A172 (cell line): ENCODE data around the gene ANK3. TPM values are rescaled to one million over a fixed set of nuclear protein-coding genes. Genes with fewer than 3 reads are reported as not detected.
A peak's percentile ranks its signal among the peaks of the same experiment; 100 is the strongest.

Experiments used
- DNase-seq: peaks from one replicate; pipeline ENCODE4 v3.0.0-alpha.2; 2015; ENCODE audit warnings: low spot score
- total RNA-seq: library from RNA; depleted of rRNA; stranded (reverse); fragments of >200 nt; shearing (Covaris generic); gene quantifications from 2 replicates; pipeline ENCODE4 v1.2.3, GENCODE V29; 2014

ANK3 gene
- total RNA-seq, 1 experiment from 2014 or later: 9.0 TPM

DNA sequence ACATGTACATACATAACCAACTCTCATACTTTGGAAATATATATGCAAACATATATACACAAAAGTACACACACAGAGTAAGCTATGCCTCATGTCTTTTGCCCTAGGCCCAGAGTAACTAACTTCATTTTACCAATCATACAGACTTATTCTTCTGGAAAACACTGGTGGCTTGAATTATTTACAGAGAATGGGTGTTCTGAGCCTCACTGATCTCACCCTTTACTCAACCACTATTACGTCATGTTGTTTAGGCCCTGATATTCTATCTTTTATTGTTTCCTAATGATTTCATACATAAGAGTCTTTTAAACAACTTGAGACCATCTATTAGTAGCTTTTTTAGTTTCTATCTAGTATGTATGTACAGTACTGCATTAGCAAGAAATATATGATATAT, 43.0 kb downstream of the ANK3 start:
- no peak for DNase-seq

DNA sequence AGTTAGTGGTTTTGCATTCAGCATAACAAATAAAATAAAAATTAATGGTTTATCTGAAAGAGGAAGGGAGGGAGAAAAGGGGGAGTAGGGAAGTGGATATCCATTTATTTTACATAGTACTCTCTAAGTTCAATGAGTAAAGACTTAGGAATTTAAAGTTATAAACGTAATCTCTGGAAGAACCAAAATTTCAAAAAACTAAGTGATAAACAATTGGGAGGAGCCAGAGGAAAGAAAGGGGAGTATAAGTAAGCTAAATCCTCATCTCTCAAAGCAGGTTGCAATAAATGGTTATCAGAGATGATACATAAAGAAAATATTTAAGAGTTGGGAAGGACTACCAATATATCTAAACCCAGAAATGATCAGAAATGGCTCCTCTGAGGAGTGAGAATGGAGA, 46.4 kb downstream of the ANK3 start:
- peak; percentile 8 for DNase-seq

DNA sequence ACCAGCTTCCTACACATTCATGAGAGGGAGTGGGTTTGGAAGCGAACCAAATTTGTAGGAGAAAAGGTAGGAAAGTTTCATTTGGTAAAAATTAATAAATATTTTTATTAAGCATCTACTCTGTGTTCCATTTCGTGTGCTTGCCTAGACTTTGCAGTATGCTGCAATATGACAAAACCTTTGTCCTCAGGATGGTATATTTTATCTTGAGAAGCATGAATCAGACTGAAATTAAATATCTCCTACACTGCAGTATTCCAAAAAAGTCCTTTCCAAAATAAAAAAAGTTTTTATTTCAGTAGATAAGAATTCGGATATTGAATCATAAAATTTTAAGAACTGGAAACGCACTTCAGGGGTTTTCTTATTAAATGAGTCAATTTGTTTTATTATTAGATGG, 47.7 kb downstream of the ANK3 start:
- DNase-seq: no peak

DNA sequence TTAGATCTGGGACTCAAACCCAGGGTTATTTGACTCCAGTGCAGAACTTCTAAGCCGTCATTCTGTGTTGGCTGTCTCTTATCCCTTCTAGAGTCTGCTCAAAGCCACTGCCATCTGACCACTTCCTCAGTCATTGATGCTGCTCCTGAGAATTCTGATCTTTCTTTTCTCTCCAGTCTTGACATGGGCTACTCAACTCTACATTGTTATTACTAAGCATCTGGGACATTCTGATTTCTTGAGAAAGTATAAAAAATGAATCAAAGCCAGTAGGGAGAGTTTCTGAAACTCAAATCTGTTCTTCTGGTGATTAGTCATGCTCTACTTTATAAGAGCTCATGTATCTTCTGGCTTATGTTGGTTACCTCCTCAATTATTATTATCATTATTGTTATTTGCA, 48.7 kb downstream of the ANK3 start:
- DNase-seq: no peak

DNA sequence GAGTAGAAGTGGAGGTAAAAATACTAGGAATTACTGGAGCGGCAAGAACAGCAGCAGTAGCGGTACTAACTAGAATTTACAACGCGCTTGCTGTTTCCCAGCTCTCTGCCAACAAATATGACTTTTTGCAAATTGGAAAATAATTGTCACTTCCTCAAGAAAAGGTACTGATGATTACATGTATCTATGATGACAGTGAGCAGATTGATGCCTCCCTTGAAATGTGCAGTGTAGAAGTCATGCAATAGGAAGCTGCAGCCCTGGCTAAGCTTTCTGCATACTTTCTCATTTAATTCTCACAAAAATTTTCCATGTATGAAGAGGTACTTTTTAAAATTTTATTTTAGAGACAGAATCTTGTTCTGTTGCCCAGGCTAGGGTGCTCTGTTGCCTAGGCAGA, 49.9 kb downstream of the ANK3 start:
- DNase-seq: no peak

DNA sequence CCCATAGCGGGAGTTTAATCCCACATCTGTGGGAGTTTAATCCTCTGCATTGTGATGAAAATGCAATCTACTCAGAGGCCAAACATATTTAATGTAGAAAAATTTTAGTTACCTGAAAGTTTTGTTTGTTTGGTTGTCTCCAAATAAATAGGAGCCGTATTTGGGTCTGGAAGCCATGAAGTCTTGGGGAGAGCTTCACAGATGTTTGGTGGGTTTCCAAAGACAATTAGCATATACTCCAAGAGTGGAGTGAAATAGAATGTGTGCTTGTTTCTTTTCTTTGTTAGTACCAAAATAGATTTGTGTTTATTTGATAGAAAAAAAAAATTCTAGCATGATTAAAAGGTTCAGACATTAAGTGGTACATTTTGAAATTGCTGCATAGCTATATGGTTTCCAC, 50.9 kb downstream of the ANK3 start:
- DNase-seq: no peak

DNA sequence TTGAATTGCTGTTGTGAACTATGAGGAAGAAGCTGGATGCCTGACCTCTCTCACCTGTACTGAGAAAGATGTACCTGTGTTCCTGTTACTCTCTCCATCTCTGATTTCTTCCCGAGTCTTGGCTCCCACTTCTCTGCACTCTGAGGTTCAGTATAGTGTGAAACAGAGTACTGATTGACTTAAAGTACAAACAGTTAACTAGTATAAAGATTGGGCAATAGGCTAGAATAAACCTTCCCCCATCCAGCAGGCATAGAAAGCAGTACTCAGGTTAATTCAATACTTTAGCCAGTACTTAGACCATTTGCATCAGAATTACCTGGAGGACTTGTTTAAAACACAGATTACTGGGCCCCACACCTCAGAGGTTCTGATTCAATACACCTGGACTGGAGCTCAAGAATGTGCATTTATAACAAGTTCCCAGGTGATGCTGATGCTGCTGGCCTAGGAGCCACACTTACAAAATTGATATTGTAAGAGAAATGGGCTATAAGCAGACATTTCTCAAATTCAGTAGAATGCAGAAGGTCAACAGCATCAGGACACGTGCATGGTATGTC, 51.6 kb downstream of the ANK3 start:
- no peak for DNase-seq

DNA sequence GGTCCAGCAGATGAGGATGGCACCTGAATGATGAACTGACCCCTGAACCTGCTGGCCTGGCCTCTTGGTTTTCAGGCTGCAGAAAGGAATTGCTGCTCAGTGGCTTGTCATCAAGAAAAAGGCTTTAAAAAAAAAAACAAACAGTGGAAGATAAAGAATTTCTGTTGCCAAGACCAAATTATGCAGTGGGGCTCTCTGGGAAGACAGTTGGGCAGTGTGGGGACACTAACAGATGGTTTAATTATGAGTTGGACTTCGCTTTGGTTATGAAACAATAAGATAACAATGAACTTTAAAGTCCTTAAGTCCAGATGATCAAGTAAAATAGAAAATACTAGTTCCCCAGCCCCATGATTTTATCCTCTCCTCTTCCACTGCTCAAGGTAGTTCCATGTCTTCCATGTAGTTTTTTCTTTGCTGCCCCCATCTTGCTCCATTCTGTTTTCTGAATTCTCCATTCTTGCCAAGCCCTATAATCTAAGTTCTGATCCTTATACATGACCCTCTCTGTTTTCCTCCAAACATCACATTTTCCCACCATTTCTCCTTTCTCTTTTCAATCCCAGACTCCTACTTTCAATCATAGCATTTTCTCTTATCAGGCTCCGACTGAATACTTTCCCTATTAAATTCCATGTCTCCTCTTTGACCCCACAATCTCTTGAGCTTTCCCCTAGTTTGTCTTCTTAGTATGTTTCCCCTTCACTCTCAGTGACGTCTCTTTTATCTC, 52.6 kb downstream of the ANK3 start:
- DNase-seq: no peak

DNA sequence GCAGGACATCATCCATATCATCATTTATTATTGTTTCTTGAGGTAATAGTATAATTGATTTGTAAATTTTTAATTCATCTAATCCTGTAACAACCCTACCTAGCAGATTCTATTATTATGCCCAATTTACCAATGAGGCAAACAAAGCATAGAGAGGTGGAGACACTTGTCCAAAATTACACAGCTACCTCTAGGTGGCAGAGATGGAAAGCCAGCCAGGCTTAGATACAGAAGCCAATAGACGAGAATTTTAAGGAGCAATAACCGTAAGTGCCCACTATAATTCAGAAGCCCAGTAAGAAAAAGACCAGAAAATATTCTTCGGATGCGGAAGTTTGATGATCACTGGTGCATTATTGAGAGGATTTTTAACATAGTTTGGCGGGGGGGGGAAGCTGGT, 54.0 kb downstream of the ANK3 start:
- DNase-seq: no peak

DNA sequence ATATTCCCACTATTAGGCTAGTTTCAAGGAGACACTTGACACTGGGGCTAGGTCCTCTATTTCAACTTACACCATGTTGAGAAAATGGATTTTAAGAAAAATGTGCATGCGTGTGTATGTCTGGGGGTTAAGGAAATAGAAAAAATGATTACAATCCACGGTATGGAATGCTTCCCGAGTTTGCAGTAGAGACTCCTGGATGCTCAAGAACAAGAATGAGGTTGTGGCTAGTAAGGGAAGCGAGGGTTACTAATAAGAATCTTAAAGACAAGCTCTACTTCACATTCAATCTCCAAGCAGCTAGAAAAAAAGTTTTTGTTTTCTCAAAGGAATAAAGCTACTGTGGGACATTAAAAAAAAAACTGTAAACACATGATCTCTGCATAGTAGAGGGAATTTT, 54.7 kb downstream of the ANK3 start:
- DNase-seq: no peak

DNA sequence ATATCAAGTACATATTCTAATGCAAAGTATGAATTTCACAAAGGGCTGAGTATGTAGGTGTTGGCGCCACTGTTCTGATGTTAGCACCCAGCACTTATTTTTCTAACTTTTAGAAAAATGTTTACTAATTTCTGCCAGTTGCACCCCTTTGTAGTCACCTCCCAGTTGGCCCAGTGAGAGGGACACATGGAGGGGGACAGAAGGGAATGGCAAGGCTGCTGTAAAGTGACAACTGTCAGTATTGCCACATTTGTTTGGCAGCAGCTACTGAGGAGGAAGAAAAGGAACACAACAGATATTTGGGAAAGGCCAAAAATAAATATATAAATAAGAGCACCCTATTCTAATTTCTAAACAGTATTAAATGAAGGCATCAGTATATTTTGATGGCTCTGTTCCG, 57.3 kb downstream of the ANK3 start:
- DNase-seq: no peak

DNA sequence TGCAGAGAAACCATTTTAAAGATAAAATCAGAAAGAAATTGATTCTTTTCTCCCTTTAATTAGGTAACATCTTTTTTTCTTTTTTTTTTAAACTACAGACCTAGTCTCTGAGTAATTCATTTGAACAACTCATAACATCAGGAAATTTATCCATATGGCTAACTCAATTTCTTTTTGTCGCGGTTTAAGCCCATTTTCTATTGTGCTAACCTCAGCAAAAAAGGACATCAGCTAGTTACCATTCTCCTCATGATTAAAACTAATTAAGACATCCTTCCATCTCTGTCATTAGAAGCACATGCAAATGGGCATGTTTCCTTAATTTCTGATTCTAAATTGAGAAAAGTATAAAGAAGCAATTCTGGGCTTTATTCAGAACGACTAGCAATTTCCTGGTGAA, 57.8 kb downstream of the ANK3 start:
- DNase-seq: no peak

DNA sequence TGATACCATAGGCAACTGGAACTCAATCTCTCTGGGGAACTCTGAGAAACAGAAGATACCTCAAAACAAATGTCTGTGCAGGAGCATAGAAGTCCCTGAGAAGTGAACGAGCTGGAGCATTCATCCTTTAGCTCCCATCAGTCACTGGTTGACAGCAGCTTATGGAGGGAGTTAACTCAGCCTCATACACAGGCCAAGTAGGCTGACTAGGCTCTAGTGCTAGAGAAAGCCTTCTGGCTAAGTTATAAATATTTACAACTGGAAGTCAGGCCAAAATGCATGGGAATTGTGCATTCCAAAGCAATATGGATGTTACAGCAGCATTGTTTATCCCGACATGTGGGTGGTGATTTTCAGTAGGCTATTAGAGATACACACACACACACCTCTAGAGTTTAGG, 66.5 kb downstream of the ANK3 start:
- DNase-seq: no peak

DNA sequence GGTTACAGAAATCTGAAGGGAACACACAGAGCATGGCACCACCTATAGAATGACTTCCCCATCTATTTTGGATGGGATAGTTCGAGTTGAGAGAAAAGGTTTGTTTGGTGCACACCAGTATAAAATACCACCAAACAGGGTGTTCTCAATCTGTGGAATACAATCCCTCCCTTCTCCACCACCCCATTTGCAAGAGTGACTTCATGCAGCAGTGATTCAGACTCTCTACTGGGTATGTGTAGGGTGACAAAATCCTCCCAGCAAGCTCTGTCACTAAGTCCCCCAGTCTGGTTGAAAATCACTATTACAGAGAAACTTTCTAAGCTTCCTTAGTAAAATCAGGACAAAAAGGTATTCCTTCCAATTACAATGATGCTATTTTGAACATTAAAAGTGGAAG, 69.0 kb downstream of the ANK3 start:
- no peak for DNase-seq

DNA sequence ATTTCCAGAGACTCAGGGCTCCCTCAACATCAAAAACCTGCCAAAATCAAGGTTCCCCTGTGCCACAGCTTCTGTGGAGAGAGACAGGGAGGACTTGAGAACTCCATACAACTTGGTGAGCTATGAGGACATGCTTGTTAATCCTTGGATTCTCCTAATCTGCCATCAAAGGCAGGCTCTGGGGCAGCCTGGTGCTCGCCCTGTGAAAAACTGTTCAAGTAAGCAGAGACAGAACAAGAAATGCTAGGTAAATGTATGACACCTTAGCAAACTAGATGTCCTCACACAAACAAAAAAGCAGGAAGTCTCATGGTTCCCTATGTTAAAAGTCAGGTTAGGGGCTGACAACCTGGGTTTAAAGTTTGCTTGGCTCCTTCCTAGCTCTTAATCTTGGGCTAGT, 73.6 kb downstream of the ANK3 start:
- DNase-seq: no peak

DNA sequence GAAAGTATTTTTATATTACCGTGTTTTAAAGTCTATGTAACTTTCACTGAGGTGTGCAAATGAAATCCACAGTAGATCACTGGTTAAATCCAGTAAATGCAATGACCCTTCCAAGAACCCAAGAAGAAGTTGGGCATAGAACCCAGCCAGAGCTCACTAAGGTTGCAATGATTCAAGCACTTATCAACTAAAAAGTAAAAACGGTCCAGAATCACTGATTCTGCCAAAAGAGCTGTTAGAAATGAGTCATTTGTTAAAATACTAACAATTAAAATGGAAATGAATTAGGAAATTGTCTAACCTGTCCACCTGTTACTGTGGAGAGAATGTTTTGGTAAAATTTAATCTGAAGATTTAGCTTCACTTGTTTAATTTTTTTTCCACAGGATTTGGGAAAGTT, 74.4 kb downstream of the ANK3 start:
- no peak for DNase-seq

DNA sequence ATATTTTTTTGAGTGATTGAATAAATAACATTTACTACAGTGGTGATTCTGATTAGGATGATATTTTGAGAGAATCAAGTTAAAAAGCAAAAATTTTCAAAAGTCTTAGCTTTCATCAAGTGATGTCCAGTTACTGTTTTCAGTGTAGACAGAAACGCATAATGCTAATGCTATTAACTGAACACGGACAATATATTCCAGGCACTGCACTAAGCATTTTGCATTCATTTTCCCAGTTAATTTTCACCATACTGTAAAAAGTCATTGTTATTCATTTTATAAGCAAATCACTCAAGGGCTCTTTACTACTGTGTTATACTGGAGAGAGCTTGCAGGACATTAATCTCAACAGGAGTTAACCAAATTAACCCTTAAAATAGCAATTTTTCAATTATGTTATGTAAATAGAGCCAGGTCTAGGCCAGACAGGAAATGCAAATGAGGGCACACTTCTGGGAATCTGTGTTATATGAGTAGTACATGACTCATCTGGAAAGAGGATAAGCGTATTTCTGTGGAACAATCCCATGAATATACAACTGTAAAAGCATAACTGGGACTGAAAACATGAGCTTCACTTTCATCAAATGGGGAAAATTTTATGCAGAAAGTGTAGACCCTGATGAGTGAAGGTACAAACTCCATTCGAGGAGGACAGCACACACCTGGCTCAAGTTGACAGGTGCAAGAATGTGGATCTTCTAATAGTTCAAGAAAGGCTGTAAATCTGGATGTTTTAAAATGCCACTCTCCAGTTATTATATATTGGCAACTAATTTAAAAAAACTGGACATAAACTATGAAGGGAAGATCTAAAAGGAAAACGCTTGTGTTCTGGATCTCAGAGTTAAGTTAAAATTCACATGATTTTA, 75.4 kb downstream of the ANK3 start:
- DNase-seq: peak; percentile 83

DNA sequence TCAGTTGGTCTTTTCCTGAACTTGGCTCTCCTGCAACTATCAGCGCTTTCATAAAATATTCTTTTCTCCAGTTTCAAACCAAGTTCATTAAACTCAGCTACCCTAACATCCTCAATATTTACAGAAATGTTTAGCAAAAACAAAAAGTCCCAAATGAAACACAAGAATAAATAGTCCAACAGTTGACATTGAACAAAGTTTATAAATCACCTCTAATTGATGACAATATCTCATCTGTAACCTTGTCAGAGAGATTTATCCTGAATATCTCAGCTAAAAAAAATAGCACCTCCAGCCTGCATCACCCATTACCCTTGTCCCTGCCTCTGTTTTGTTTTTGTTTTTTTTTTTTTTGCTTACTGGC, 76.1 kb downstream of the ANK3 start:
- DNase-seq: no peak

DNA sequence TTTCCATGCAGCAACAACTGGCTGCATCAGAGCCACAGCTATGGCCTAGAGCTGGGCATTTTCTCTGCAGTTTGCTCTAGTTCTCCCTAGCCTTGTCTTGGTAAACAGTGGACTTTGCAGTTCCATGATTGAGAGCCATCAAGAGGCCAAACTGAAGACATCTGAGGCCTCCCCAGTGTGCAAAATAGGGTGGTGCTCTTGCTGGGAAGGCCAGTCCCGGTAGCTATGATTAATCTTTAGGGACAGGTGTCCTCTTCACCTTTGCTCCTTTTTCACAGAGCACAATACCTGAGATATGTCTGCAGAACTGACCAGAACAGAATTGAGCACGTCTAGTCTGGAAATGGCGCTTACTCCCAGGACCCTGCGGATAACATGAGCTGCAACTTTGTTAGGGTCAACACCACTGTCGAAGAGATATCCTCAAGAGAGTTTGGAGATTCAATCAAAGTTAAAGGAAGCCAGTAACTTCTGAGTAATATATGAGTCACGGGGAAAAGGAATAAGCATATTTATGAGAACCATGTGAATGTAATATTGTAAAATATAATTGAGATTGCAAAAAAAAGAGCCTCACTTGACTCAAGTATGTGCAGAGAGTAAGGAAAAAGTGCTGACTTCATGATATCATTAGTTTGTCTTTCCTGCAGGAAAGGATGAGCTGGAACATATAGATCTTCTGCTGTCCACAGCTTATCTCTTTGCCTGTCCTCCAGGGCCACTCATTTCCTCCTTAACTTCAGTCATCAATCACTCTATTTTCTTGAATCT, 76.7 kb downstream of the ANK3 start:
- peak; percentile 72 for DNase-seq

DNA sequence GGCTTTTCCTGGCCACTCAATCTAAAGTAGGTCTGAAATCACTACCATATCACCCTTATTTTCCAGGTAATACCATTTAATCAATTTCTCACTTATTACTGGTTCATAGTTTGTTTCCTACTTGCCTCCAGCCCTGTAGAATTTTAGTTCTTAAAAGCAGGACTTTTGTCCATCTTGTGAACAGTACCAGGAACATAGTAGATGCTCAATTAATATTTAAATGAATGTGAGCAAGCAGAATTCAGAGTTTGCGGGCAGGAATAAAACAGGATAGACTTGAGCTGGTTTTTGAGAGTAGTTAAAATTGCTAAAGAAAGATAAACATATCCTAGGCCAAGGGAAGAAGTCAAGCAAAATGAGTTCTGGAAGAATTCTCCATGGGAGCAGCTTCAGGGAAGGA, 77.9 kb downstream of the ANK3 start:
- no peak for DNase-seq

DNA sequence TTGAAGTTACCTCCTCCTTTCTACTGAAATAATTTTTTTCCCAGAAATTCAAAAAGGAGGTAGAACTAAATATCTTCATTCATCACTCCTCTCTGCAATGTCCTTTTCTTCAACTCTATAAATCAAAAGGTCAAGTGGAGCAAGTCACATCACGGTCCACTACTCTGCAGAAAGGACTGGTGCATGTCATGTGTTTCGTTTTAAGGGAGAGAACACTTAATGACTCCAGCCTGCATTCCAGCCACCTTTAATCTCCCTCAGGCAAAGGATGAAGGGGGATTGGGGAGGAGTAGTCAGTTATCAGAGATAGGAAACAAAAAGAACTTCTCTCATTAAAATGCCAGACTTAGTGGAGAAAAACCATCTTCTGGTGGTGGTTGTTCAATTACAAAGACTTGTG, 78.9 kb downstream of the ANK3 start:
- DNase-seq: peak; percentile 39

DNA sequence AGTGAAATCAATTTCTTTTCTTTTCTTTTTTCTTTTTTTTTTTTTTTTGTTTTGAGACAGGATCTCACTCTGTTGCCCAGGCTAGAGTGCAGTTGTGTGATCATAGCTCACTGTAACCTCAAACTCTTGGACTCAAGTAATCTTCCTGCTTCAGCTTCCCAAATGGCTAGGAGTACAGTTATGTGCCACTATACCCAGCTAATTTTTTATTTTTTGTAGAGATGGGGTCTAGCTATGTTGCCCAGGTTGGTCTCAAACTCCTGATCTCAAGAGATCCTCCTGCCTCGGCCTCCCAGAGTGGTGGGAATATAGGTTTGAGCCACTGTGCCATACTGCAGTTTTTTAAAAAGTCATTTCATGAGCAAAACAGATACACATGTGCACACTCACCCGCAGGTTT, 79.8 kb downstream of the ANK3 start:
- DNase-seq: no peak
